ENCODE measurements around the gene CPZ.

The CPZ gene

GRCh38 chr4:8581094-8581861, 11.3 kb upstream of the CPZ start:
- no peak for DNase-seq

GRCh38 chr4:8582016-8582415, 10.5 kb upstream of the CPZ start:
- DNase-seq: no peak

GRCh38 chr4:8582436-8582835, 10.1 kb upstream of the CPZ start:
- DNase-seq: no peak

- no peak for DNase-seq
Measured at GRCh38 chr4:8582941-8583654, 9.5 kb upstream of the CPZ start.

GRCh38 chr4:8583655-8584025, 8.9 kb upstream of the CPZ start:
- DNase-seq: no peak

- no peak for DNase-seq
Measured at GRCh38 chr4:8585186-8585585, 7.4 kb upstream of the CPZ start.

- DNase-seq: no peak
Measured at GRCh38 chr4:8585721-8586212, 6.8 kb upstream of the CPZ start.

GRCh38 chr4:8586246-8586645, 6.3 kb upstream of the CPZ start:
- no peak for DNase-seq

GRCh38 chr4:8586671-8587468, 5.7 kb upstream of the CPZ start:
- no peak for DNase-seq

GRCh38 chr4:8587469-8588195, 4.9 kb upstream of the CPZ start:
- DNase-seq: no peak

GRCh38 chr4:8588196-8588470, 4.4 kb upstream of the CPZ start:
- DNase-seq: no peak

GRCh38 chr4:8589336-8589735, 3.2 kb upstream of the CPZ start:
- DNase-seq: no peak

- DNase-seq: peak; percentile 65
Measured at GRCh38 chr4:8589823-8590545, 2.6 kb upstream of the CPZ start.

- no peak for DNase-seq
Measured at GRCh38 chr4:8590546-8590880, 2.1 kb upstream of the CPZ start.

GRCh38 chr4:8591114-8591513, 1.5 kb upstream of the CPZ start:
- no peak for DNase-seq

- no peak for DNase-seq
Measured at GRCh38 chr4:8591626-8592365, 769 bp upstream of the CPZ start.

- no peak for DNase-seq
Measured at GRCh38 chr4:8593264-8594096, 915 bp downstream of the CPZ start.

- peak; percentile 80 for DNase-seq
Measured at GRCh38 chr4:8594097-8595038, 1.8 kb downstream of the CPZ start.

GRCh38 chr4:8595237-8596087, 2.9 kb downstream of the CPZ start:
- DNase-seq: no peak
